GM12891 (cell line): Measurements from ENCODE around the gene ID2.

Experiments
- POLR2AphosphoS5 ChIP-seq: IDR thresholded peaks from 2 replicates; pipeline ENCODE4 v1.6.1; 2011; ENCODE audit warnings: low read depth, low read length, control low read depth
- POU2F2 ChIP-seq: IDR thresholded peaks from 2 replicates; pipeline ENCODE4 v1.6.1; 2011; ENCODE audit warnings: low read depth, mild to moderate bottlenecking, control low read depth, low read length, moderate library complexity

DNA sequence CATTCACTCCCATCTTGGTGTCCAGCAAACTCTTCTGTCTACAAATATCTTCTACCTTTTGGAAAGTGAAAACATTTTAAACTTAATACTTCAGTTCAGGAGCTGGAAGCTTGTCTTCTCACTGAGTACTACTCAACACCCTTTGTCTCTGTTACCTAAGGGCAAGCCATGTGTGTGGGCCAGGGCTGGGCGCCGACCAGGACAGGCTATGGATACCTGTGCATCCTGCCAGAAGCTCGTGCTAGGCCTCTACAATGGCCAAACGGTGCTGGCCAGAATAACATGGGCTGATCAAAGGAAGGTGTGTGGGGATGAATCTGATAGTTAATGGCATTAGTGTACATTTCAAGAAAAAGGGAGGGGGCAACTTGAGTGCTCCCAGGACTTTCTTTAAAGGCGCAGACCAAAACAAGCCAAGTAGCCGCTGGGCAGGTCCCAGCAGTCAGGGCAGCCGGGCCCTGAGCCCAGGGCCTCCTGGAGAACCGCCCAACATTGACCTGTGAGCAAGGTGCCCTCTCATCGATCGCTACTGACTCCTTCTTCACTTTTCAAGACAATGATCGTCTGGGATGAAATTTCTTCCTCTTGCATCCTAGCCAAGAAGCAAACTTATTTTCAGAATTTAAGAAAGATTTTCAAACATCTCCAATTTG is 29.0 kb upstream of the ID2 start:
- TF ChIP-seq POLR2AphosphoS5 (no peak), POU2F2 (no peak)
